MCF 10A (cell line): ENCODE results near the gene IMMP2L. TPM values are rescaled to one million over a fixed set of nuclear protein-coding genes. Genes with fewer than 3 reads are reported as not detected.
A peak's percentile ranks its signal among the peaks of the same experiment; 100 is the strongest.

Experiments used
- BruUV-seq: library from RNA; stranded (reverse); fragments of 400-500 nt; replicated peaks from 2 replicates; lab custom pipeline; 2021; lab: Mats Ljungman, UMichigan
- CTCF ChIA-PET: fragments of 300-600 bp; sonication (Branson Sonifier 250); formaldehyde crosslinking; extraction: SDS; loops from one replicate; lab custom pipeline; 2021; ENCODE audit warnings: antibody characterized with exemption, inconsistent platforms; lab: Yijun Ruan, JAX
- POLR2A ChIA-PET: fragments of 300-600, 350-650 bp; sonication (Branson Sonifier 250); formaldehyde crosslinking; extraction: SDS; loops from one replicate; lab custom pipeline; 2020; ENCODE audit warnings: antibody characterized with exemption, inconsistent platforms; lab: Yijun Ruan, JAX
- DNase-seq: peaks from one replicate; pipeline ENCODE4 v3.0.0-alpha.2; 2018; ENCODE audit not compliant: unreplicated experiment
- H3K27ac Mint-ChIP-seq: one replicate; pipeline ENCODE4 v1.8.0; 2022; ENCODE audit warnings: mild to moderate bottlenecking, low read depth, mixed read lengths; ENCODE audit not compliant: unreplicated experiment
- H3K27me3 Mint-ChIP-seq: one replicate; pipeline ENCODE4 v1.8.0; 2022; ENCODE audit warnings: mixed read lengths; ENCODE audit not compliant: insufficient read depth, unreplicated experiment
- H3K36me3 Mint-ChIP-seq: one replicate; pipeline ENCODE4 v1.8.0; 2022; ENCODE audit warnings: mild to moderate bottlenecking, moderate library complexity, mixed read lengths; ENCODE audit not compliant: insufficient read depth, unreplicated experiment
- H3K4me1 Mint-ChIP-seq: one replicate; pipeline ENCODE4 v1.8.0; 2022; ENCODE audit warnings: mixed read lengths; ENCODE audit not compliant: insufficient read depth, unreplicated experiment
- H3K4me3 Mint-ChIP-seq: one replicate; pipeline ENCODE4 v1.8.0; 2022; ENCODE audit warnings: mild to moderate bottlenecking, moderate library complexity, mixed read lengths; ENCODE audit not compliant: unreplicated experiment
- H3K9me3 Mint-ChIP-seq: one replicate; pipeline ENCODE4 v1.8.0; 2022; ENCODE audit warnings: mixed read lengths; ENCODE audit not compliant: unreplicated experiment
- CTCF ChIP-seq: fragments of 200-600 bp; IDR thresholded peaks from one replicate; pipeline ENCODE4 v1.8.0; 2022; ENCODE audit warnings: antibody characterized with exemption, mild to moderate bottlenecking; ENCODE audit not compliant: unreplicated experiment
- intact Hi-C: fragments of 100-400 bp; cut with micrococcal nuclease; formaldehyde crosslinking; loops from 2 replicates; pipeline ENCODE4 v1.14.1; 2022
- total RNA-seq: library from RNA; stranded (reverse); gene quantifications from 2 replicates; pipeline ENCODE4 v1.2.3, GENCODE V29; 2022

Gene IMMP2L
- total RNA-seq, 1 experiment from 2014 or later: 23.7 TPM

DNA sequence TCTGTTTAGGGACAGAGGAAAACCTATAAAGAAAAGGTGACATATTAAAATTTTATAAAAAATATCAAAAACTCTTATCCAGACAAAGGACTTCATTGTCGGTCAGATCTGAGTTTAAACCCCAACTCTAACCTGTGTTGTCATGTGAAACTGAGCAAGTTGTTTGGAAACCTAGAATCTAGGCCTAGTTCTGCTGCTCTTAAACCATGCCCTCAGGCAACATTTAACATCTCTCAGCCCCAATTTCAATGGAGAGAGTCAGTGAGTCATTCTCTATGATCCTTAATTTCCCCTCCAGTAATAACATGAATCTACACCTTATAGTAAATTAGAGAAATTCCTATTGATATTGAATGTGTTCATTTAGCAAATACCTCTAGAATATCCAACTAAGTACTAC lies 192.3 kb downstream of the IMMP2L start:
- no peaks in the 10 kb centered on the region for H3K9me3 Mint-ChIP-seq
- TF ChIP-seq CTCF: no peak
- DNase-seq: peak; percentile 31
- intact Hi-C loops: no loop called here
- POLR2A ChIA-PET: no interaction called here
- H3K36me3 Mint-ChIP-seq: no peaks in the 10 kb centered on the region
- peaks cover 5% of the 10 kb centered on the region for H3K4me1 Mint-ChIP-seq
- no peak overlapping the region for H3K27ac Mint-ChIP-seq
- H3K4me3 Mint-ChIP-seq: no peak overlapping the region
- no TSS peak for BruUV-seq
- CTCF ChIA-PET: no interaction called here
- H3K27me3 Mint-ChIP-seq: no peaks in the 10 kb centered on the region

DNA sequence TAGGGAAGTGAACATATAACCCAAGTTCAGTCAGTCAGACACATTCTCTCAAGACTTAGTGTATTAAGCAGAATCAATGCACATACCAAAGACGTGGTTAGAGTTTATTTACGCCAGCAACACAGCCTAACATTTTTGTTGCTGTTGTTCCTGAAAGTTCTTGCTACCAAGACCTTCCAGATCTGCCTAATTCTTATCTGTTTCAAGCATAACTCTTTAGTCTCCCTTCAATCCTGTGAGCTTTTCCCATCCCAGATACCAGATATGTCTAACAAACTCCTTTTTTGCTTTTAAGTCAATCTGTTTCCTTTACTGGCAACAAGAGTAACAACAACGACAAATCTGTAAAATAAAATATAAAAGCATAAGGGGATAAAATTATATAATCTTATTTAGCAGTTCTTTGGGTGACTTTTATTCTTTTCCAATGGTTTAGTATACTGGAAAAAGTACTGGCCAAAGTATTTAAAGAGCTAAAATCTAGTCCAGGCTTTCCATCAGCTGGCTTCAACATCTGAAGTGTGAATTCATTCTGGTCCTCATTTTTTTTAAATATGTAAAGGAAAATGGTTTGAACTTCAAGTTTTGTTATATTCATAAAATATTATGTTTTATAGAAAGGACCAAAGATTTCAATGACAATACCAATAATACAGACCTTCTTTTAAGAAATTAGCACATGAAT lies 193.8 kb downstream of the IMMP2L start:
- Mint-ChIP-seq H3K36me3 (no peaks in the 10 kb centered on the region), H3K9me3 (no peaks in the 10 kb centered on the region), H3K27ac (no peak overlapping the region), H3K27me3 (no peaks in the 10 kb centered on the region), H3K4me3 (no peak overlapping the region), H3K4me1 (peaks cover 10% of the 10 kb centered on the region)
- no peak for DNase-seq
- no peak for TF ChIP-seq CTCF
- intact Hi-C loops: no loop called here
- POLR2A ChIA-PET: interaction anchor here (0.6 kb wide), 1 partner anchor 15 kb away, joined by 3 read pairs; no protein-coding TSS in a partner anchor
- BruUV-seq: no TSS peak
- CTCF ChIA-PET: interaction anchor here (0.7 kb wide), 1 partner anchor 18 kb away, joined by 3 read pairs; no protein-coding TSS in a partner anchor

GRCh38 chr7:111364413-111364812 lies 197.9 kb downstream of the IMMP2L start:
- no peak for TF ChIP-seq CTCF
- peaks cover 15% of the 10 kb centered on the region for H3K4me1 Mint-ChIP-seq
- no peak overlapping the region for H3K4me3 Mint-ChIP-seq
- BruUV-seq: no TSS peak
- no peaks in the 10 kb centered on the region for H3K27me3 Mint-ChIP-seq
- peak; percentile 92 for DNase-seq
- peak overlapping the region; percentile 31 for H3K27ac Mint-ChIP-seq
- intact Hi-C loops: loop anchor here (2.0 kb wide), 1 partner anchor 166 kb away; no protein-coding TSS in a partner anchor
- H3K36me3 Mint-ChIP-seq: no peaks in the 10 kb centered on the region
- ChIA-PET CTCF (interaction anchor here (0.6 to 1.1 kb wide), 3 partner anchors 16 to 372 kb away, joined by 3 to 4 read pairs (median 3); no protein-coding TSS in a partner anchor), POLR2A (interaction anchor here (0.7 to 1.7 kb wide), 5 partner anchors 19 to 985 kb away, joined by 3 to 6 read pairs (median 3); partner anchors contain the start of gene IMMP2L)
- no peaks in the 10 kb centered on the region for H3K9me3 Mint-ChIP-seq

DNA sequence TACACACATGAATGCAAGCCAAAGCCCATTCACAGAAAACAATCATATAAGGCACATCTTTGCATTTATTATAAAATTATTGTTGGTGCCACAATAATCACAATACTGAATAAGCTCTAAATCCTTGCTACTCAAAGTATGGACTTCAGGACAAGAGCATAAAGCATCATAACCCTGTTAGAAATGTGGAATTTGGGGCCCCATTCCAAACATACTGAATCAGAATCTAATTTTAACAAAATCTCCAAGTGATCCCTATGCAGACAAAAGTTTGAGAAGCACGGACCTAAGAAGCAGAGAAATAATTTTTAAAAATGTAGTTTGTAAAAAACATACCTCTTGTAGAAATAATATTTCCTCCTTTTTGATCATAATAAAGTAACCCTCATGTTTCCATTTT lies 199.2 kb downstream of the IMMP2L start:
- ChIA-PET POLR2A (interaction anchor here (1.7 kb wide), 1 partner anchor 199 kb away, joined by 6 read pairs; the partner anchor contains the start of gene IMMP2L), CTCF (interaction anchor here (0.6 kb wide), 2 partner anchors 195 to 1506 kb away, joined by 3 read pairs; no protein-coding TSS in a partner anchor)
- DNase-seq: no peak
- BruUV-seq: no TSS peak
- intact Hi-C loops: no loop called here
- no peak for TF ChIP-seq CTCF
- Mint-ChIP-seq H3K27ac (no peak overlapping the region), H3K9me3 (no peaks in the 10 kb centered on the region), H3K4me1 (peaks cover 25% of the 10 kb centered on the region), H3K36me3 (no peaks in the 10 kb centered on the region), H3K4me3 (no peak overlapping the region), H3K27me3 (no peaks in the 10 kb centered on the region)
